Measurements from ENCODE around the gene SECISBP2L. TPM values are rescaled to one million over a fixed set of nuclear protein-coding genes. Genes with fewer than 3 reads are reported as not detected.
"Not testable (repeated sequence)": the region's sequence is repeated elsewhere in the genome, so short reads cannot be mapped to it uniquely, and the experiment has no call there.

SECISBP2L gene
- total RNA-seq, 1 donor from 2014 or later = 58.9 TPM

- Mint-ChIP-seq H3K9me3 (no peaks in the 10 kb centered on the region), H3K4me1 (peaks cover 7% of the 10 kb centered on the region), H3K27me3 (ENCODE audit: low read depth) (no peaks in the 10 kb centered on the region), H3K4me3 (no peak overlapping the region), H3K36me3 (no peaks in the 10 kb centered on the region), H3K27ac (no peak overlapping the region)
- no peak for TF ChIP-seq CTCF (IDR thresholded peaks at IDR 0.05; ENCODE audit: unreplicated experiment)
- DNase-seq (ENCODE audit: low spot score in 2 of 2, unreplicated experiment in 2 of 2) = no peak
Measured at GRCh38 chr15:49084285-49084570, 38.0 kb upstream of the SECISBP2L start.

- Mint-ChIP-seq H3K27me3 (ENCODE audit: low read depth) (no peaks in the 10 kb centered on the region), H3K27ac (peak overlapping the region; percentile 4), H3K9me3 (no peaks in the 10 kb centered on the region), H3K4me3 (no peak overlapping the region), H3K36me3 (no peaks in the 10 kb centered on the region), H3K4me1 (peaks cover 7% of the 10 kb centered on the region)
- TF ChIP-seq CTCF (IDR thresholded peaks at IDR 0.05; ENCODE audit: unreplicated experiment) = no peak
- DNase-seq (ENCODE audit: low spot score in 2 of 2, unreplicated experiment in 2 of 2) = no peak
Measured at GRCh38 chr15:49083401-49084284, 37.4 kb upstream of the SECISBP2L start.

GRCh38 chr15:49082960-49083359, 36.7 kb upstream of the SECISBP2L start:
- H3K4me3 Mint-ChIP-seq = no peak overlapping the region
- H3K9me3 Mint-ChIP-seq = no peaks in the 10 kb centered on the region
- H3K36me3 Mint-ChIP-seq = no peaks in the 10 kb centered on the region
- no peak for DNase-seq (ENCODE audit: low spot score in 2 of 2, unreplicated experiment in 2 of 2)
- TF ChIP-seq CTCF (IDR thresholded peaks at IDR 0.05; ENCODE audit: unreplicated experiment) = no peak
- peaks cover 7% of the 10 kb centered on the region for H3K4me1 Mint-ChIP-seq
- no peaks in the 10 kb centered on the region for H3K27me3 Mint-ChIP-seq (ENCODE audit: low read depth)
- no peak overlapping the region for H3K27ac Mint-ChIP-seq

- H3K4me3 Mint-ChIP-seq = no peak overlapping the region
- H3K9me3 Mint-ChIP-seq = no peaks in the 10 kb centered on the region
- H3K36me3 Mint-ChIP-seq = no peaks in the 10 kb centered on the region
- peaks cover 7% of the 10 kb centered on the region for H3K4me1 Mint-ChIP-seq
- no peak for TF ChIP-seq CTCF (IDR thresholded peaks at IDR 0.05; ENCODE audit: unreplicated experiment)
- no peaks in the 10 kb centered on the region for H3K27me3 Mint-ChIP-seq (ENCODE audit: low read depth)
- no peak overlapping the region for H3K27ac Mint-ChIP-seq
- DNase-seq (ENCODE audit: low spot score in 2 of 2, unreplicated experiment in 2 of 2) = no peak
Measured at GRCh38 chr15:49079340-49080039, 33.2 kb upstream of the SECISBP2L start.

- no peak for DNase-seq (ENCODE audit: low spot score in 2 of 2, unreplicated experiment in 2 of 2)
- H3K36me3 Mint-ChIP-seq = no peaks in the 10 kb centered on the region
- peaks cover 5% of the 10 kb centered on the region for H3K27me3 Mint-ChIP-seq (ENCODE audit: low read depth)
- no peaks in the 10 kb centered on the region for H3K4me1 Mint-ChIP-seq
- no peak overlapping the region for H3K27ac Mint-ChIP-seq
- peaks cover 4% of the 10 kb centered on the region for H3K9me3 Mint-ChIP-seq
- no peak for TF ChIP-seq CTCF (IDR thresholded peaks at IDR 0.05; ENCODE audit: unreplicated experiment)
- H3K4me3 Mint-ChIP-seq = no peak overlapping the region
Measured at GRCh38 chr15:49075881-49076280, 29.6 kb upstream of the SECISBP2L start.

- H3K27ac Mint-ChIP-seq; DNase-seq (ENCODE audit: low spot score in 2 of 2, unreplicated experiment in 2 of 2); H3K4me1 Mint-ChIP-seq; H3K4me3 Mint-ChIP-seq; H3K27me3 Mint-ChIP-seq (ENCODE audit: low read depth); H3K36me3 Mint-ChIP-seq: not testable (repeated sequence)
- peaks cover 13% of the 10 kb centered on the region for H3K9me3 Mint-ChIP-seq
Measured at GRCh38 chr15:49074589-49075287, 28.5 kb upstream of the SECISBP2L start.

All from mesothelial cell of epicardium (in vitro differentiated cells).